HCT116 (cell line): ENCODE results near the gene RPS6KL1. TPM values are rescaled to one million over a fixed set of nuclear protein-coding genes. Genes with fewer than 3 reads are reported as not detected.

Experiments
- ATAC-seq: fragments of 200-7000 bp; cut with Tn5 transposase; 2 replicates; pipeline ENCODE4 v1.9.1; 2020; ENCODE audit warnings: mild to moderate bottlenecking, moderate library complexity
- BruUV-seq: library from RNA; stranded (reverse); fragments of 400-500 nt; replicated peaks from 2 replicates; lab custom pipeline; 2021; lab: Mats Ljungman, UMichigan
- CTCF ChIA-PET: fragments of 300-600 bp; sonication (Branson Sonifier 250); formaldehyde crosslinking; loops from one replicate; lab custom pipeline; 2021; ENCODE audit warnings: antibody characterized with exemption; lab: Charles Lee
- POLR2A ChIA-PET: fragments of 300-600, 350-600 bp; sonication (Branson Sonifier 250); formaldehyde crosslinking; loops from one replicate; lab custom pipeline; 2021; ENCODE audit warnings: antibody characterized with exemption; lab: Charles Lee
- RAD21 ChIA-PET, 2 experiments: fragments of 300-600 bp; sonication (Branson Sonifier 250); formaldehyde crosslinking; loops; one replicate each; lab custom pipeline; 2023; ENCODE audit warnings: low total read pairs in 2 of 2; ENCODE audit not compliant: uncharacterized antibody in 2 of 2, unreplicated experiment in 2 of 2, low non-redundant PET in 1 of 2; lab: Charles Lee
- DNase-seq: peaks from one replicate; pipeline ENCODE4 v3.0.0-alpha.2; 2010; ENCODE audit warnings: low read depth, low spot score
- H2AFZ ChIP-seq: fragments of 200-600 bp; shearing (Covaris generic), sonication (generic); 2 replicates; pipeline ENCODE4 v1.6.1; 2017; ENCODE audit warnings: low read depth, mixed run types, mixed read lengths, antibody characterized with exemption, low read length; ENCODE audit not compliant: poor library complexity, severe bottlenecking
- H3K27ac ChIP-seq: 2 replicates; pipeline ENCODE4 v1.5.1; 2012; ENCODE audit warnings: low read depth, low read length
- H3K27me3 ChIP-seq: fragments of 200-600 bp; sonication (generic); 2 replicates; pipeline ENCODE4 v1.6.1; 2016; ENCODE audit warnings: mixed run types, low read length, mixed read lengths; ENCODE audit not compliant: insufficient read depth
- H3K36me3 ChIP-seq, 2 experiments: fragments of 200-500 bp in 1 of 2; fragments of 200-600 bp in 1 of 2; sonication (Bioruptor generic) in 1 of 2; sonication (generic) in 1 of 2; 2 replicates each; pipeline versions ENCODE4 v1.5.1 to v1.6.1; 2014 to 2016; ENCODE audit warnings: low read length in 2 of 2, inconsistent platforms in 1 of 2, mixed read lengths in 1 of 2, mixed run types in 1 of 2; ENCODE audit not compliant: insufficient read depth in 2 of 2, control insufficient read depth in 1 of 2
- H3K4me1 ChIP-seq, 2 experiments: fragments of 200-600 bp in 1 of 2; sonication (generic) in 1 of 2; 2 replicates each; pipeline versions ENCODE4 v1.5.1 to v1.6.1; 2012 to 2017; ENCODE audit warnings: low read length in 2 of 2, inconsistent platforms in 1 of 2, mild to moderate bottlenecking in 1 of 2, mixed read lengths in 1 of 2, mixed run types in 1 of 2, moderate library complexity in 1 of 2; ENCODE audit not compliant: insufficient read depth in 2 of 2, control insufficient read depth in 1 of 2
- H3K4me2 ChIP-seq: fragments of 200-600 bp; sonication (generic); 2 replicates; pipeline ENCODE4 v1.6.1; 2017; ENCODE audit warnings: mixed run types, low read length, mixed read lengths
- H3K4me3 ChIP-seq, 2 experiments: fragments of 200-600 bp in 1 of 2; sonication (generic) in 1 of 2; replicated peaks in 1 of 2; 2 replicates each; pipeline ENCODE4 v1.5.1; 2011 to 2016; ENCODE audit warnings: low read length in 2 of 2, control low read depth in 1 of 2, low read depth in 1 of 2, mild to moderate bottlenecking in 1 of 2, mixed read lengths in 1 of 2, mixed run types in 1 of 2
- H3K79me2 ChIP-seq: fragments of 200-600 bp; sonication (generic); 2 replicates; pipeline ENCODE4 v1.6.1; 2017; ENCODE audit warnings: mild to moderate bottlenecking, mixed run types, low read length, moderate library complexity, mixed read lengths; ENCODE audit not compliant: insufficient read depth
- H3K9ac ChIP-seq: fragments of 200-600 bp; sonication (generic); 2 replicates; pipeline ENCODE4 v1.6.1; 2016; ENCODE audit warnings: low read length, mixed read lengths
- H3K9me2 ChIP-seq: fragments of 200-600 bp; sonication (generic), shearing (Covaris generic); 2 replicates; pipeline ENCODE4 v1.6.1; 2017; ENCODE audit warnings: mixed run types, mild to moderate bottlenecking, moderate library complexity; ENCODE audit not compliant: insufficient read depth
- H3K9me3 ChIP-seq, 2 experiments: fragments of 200-500 bp in 1 of 2; fragments of 200-600 bp in 1 of 2; sonication (Bioruptor generic) in 1 of 2; sonication (generic) in 1 of 2; 2 replicates each; pipeline ENCODE4 v1.6.1; 2014 to 2017; ENCODE audit warnings: low read length in 2 of 2, mixed read lengths in 2 of 2, inconsistent platforms in 1 of 2, low read depth in 1 of 2, mild to moderate bottlenecking in 1 of 2, mixed run types in 1 of 2, moderate library complexity in 1 of 2; ENCODE audit not compliant: control insufficient read depth in 1 of 2, insufficient read depth in 1 of 2
- H4K20me1 ChIP-seq: fragments of 200-600 bp; sonication (generic), shearing (Covaris generic); 2 replicates; pipeline ENCODE4 v1.6.1; 2017; ENCODE audit warnings: mixed run types, mild to moderate bottlenecking, moderate library complexity; ENCODE audit not compliant: insufficient read depth
- CBX3 ChIP-seq: IDR thresholded peaks from 2 replicates; pipeline ENCODE4 v1.6.1; 2012; ENCODE audit warnings: low read depth
- CEBPB ChIP-seq: IDR thresholded peaks from 2 replicates; pipeline ENCODE4 v1.6.1; 2012; ENCODE audit warnings: low read depth
- ELF1 ChIP-seq: IDR thresholded peaks from 2 replicates; pipeline ENCODE4 v1.6.1; 2012; ENCODE audit warnings: low read depth, borderline replicate concordance
- EZH2 ChIP-seq: fragments of 200-600 bp; sonication (generic); IDR thresholded peaks from 2 replicates; pipeline ENCODE4 v1.6.1; 2017; ENCODE audit warnings: antibody characterized with exemption, mixed run types
- FOSL1 ChIP-seq: IDR thresholded peaks from 2 replicates; pipeline ENCODE4 v1.6.1; 2012; ENCODE audit warnings: low read depth
- JUND ChIP-seq: IDR thresholded peaks from 2 replicates; pipeline ENCODE4 v1.6.1; 2012
- POLR2AphosphoS5 ChIP-seq: IDR thresholded peaks from 2 replicates; pipeline ENCODE4 v1.6.1; 2011; ENCODE audit warnings: mild to moderate bottlenecking, low read depth, low read length, moderate library complexity
- RAD21 ChIP-seq: IDR thresholded peaks from 2 replicates; pipeline ENCODE4 v1.6.1; 2012; ENCODE audit warnings: low read depth, mild to moderate bottlenecking
- REST ChIP-seq: IDR thresholded peaks from 2 replicates; pipeline ENCODE4 v1.6.1; 2012; ENCODE audit warnings: low read depth
- SP1 ChIP-seq: IDR thresholded peaks from 2 replicates; pipeline ENCODE4 v1.6.1; 2012; ENCODE audit warnings: low read depth
- YY1 ChIP-seq: IDR thresholded peaks from 2 replicates; pipeline ENCODE4 v1.6.1; 2011; ENCODE audit warnings: low read length, low read depth, moderate library complexity, mild to moderate bottlenecking; ENCODE audit not compliant: insufficient replicate concordance; ENCODE audit errors: extremely low read depth
- ZNF274 ChIP-seq: fragments of 200-500 bp; sonication (Bioruptor generic); IDR thresholded peaks from 2 replicates; pipeline ENCODE4 v1.6.1; 2014; ENCODE audit warnings: mild to moderate bottlenecking, low read depth, low read length, inconsistent platforms
- intact Hi-C: fragments of 100-400 bp; cut with micrococcal nuclease; formaldehyde crosslinking; loops from 2 replicates; pipeline ENCODE4 v1.10.0; 2022
- total RNA-seq: library from RNA; stranded (reverse); gene quantifications from one replicate; pipeline ENCODE4 v1.2.1, GENCODE V29; 2021; ENCODE audit not compliant: unreplicated experiment

Gene RPS6KL1
- total RNA-seq, 1 experiment from 2014 or later: 6.7 TPM

GRCh38 chr14:74898083-74898482, 25.0 kb downstream of the RPS6KL1 start:
- intact Hi-C loops: no loop called here
- Histone ChIP-seq H3K4me3 (no peak overlapping the region), H3K4me2 (no peak overlapping the region), H3K79me2 (no peaks in the 10 kb centered on the region), H3K36me3 (peaks cover 75 to 82% of the 10 kb centered on the region in 2 experiments), H3K27ac (no peak overlapping the region), H2AFZ (no peak overlapping the region), H3K9me2 (no peaks in the 10 kb centered on the region), H3K9ac (no peak overlapping the region), H3K9me3 (no peaks in the 10 kb centered on the region), H4K20me1 (no peaks in the 10 kb centered on the region), H3K4me1 (no peaks in the 10 kb centered on the region), H3K27me3 (no peaks in the 10 kb centered on the region)
- DNase-seq (no peak), ATAC-seq (no peak)
- BruUV-seq: no TSS peak
- ChIA-PET POLR2A (no interaction called here), RAD21 (no interaction called here), CTCF (no interaction called here)
- TF ChIP-seq REST (no peak), EZH2 (no peak), POLR2AphosphoS5 (no peak), YY1 (no peak), SP1 (no peak), JUND (no peak), ELF1 (no peak), ZNF274 (no peak), FOSL1 (no peak), RAD21 (no peak), CEBPB (no peak), CBX3 (no peak)
